NCI-H187 (cell line): ENCODE data around the gene NPR3.
"Not testable (repeated sequence)": the region's sequence is repeated elsewhere in the genome, so short reads cannot be mapped to it uniquely, and the experiment has no call there.

ENCODE experiments used
- DNase-seq, 2 experiments: peaks; one replicate each; lab custom pipeline; 2025; lab: John Stamatoyannopoulos, UW

NPR3 gene

DNA sequence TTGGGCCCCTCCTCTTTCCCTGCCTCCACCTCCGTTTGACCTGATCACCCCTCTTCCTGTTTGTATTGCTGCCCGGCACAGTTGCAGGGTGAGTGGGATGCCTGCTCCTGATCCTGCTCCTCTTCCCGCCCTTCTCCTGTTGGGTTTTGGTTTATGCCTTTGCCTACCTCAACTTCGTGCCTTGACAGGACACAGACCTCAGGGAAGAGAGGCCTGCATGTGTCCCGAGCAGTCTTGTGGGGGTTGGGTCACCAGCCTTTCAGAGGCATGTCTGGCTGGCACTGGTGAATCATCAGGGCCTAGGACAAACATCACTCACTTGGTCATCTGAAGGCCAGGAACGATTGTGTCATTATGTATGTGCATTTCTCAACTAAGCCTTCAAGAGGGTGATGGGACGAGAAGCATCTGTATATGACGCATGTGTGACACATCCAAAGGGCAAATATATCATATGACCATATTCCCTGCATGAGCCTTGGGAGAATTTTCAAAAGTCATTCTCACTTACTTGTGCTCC, 56.9 kb downstream of the NPR3 start:
- DNase-seq: no peak

DNA sequence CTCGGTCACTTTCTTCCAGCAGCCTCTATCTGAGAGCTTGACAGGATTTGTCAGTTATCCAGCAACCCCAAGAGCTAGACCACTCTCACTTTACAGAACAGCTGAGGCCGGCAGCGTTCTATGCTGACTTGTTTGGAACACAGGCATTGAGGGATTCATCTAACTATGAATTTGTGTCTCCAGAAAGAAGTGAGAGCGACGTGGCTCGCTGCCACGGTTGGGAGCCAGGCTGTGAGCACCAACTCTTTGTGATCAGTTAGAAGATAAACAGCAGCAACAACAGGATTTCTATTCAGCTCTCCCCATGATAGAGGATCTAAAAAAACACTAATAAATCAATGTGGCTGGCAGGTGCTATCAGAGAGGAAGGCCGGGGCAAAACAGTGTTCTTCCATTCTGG, 58.6 kb downstream of the NPR3 start:
- no peak for DNase-seq

DNA sequence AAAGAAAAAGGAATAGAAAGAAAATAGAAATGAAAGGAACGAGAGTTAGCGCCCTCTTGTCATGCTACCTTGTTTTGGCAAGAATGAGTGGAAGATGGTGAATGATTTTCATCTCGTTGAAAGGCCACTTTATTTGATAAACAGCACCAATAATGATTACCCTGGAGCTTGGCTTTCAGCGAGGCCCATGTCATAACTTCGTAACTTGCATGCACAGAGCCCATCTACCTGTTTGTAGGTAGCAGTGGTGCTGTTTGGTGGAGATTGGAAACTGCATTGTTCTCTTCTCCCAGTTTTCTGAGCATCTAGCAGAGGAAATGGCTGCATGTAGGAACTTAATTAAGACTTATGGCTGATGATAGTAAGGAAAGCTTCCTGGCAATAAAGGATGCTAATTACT, 59.3 kb downstream of the NPR3 start:
- no peak for DNase-seq

DNA sequence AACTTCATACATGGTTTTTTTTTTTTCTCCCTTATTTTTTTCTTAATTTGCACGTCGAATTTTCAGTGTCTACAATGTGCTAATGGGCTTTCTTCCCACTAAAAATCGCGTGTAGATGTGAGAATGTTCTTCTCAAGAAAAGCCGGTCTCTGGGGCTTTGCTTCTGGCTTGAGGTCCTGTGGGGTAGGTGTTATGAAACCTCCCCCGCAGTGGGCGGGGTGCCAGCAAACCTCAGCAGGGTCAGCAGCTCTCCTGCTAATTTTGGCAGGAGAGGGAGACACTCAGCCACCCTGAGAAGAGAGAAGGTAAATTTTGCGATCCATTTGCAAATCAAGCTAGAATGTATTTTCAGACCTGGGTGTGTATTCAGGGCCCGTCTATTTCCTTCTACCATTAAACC, 59.9 kb downstream of the NPR3 start:
- DNase-seq: no peak

DNA sequence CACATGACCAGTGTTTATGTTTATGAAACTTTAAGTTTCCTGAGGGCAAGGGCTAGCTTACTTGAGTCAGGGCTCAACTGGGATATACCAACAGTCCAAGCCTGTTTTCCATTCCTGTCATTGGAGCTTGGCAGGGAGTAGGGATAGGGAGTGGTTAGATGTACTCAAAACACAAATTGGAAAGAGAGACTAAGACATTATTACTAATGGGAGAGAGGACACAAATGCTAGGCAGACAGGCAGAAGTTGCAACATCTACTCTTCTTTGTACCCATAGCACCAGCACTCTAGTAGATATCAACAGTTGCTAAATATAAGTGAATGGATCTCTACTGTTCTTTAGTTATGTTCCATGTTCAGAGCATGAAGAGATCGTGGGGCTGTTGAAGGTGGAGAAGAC, 62.8 kb downstream of the NPR3 start:
- no peak for DNase-seq

DNA sequence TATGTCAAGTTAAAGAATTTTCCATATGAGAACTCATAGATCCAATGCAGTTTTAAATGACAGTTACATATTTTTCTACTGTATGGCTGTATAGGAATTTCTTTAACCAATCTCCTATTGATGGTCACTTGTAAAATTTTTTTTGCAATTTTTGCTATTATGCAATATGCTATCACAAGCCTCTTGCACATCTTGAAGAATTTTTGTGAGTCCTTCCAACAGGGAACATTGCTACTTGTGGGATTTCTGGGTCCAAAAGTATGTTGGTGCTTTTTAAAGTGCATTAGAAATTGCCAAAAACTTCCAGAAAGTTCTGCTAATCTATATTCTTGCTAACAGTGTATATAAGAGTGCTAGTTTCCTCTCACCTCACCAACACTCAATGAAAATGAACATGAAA, 65.1 kb downstream of the NPR3 start:
- DNase-seq: no peak

DNA sequence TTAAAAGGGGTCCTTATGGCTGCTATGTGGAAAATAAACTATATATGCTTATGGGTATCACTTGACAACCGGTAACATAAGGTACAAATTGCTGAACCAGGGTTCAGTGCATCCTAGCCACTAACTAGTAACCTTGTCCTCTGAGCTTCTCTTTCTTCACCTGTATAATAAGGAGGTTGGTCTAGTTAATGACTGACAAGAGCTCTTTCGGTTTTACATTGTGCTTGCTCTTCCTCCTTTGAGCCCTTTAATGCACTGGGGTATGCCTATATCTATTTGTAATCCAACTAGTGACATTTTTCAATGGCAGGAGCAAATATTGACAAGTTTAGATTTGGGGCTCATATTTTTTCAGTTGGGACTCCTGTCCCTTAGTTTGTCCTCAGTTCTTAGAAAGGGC, 66.1 kb downstream of the NPR3 start:
- DNase-seq: no peak

DNA sequence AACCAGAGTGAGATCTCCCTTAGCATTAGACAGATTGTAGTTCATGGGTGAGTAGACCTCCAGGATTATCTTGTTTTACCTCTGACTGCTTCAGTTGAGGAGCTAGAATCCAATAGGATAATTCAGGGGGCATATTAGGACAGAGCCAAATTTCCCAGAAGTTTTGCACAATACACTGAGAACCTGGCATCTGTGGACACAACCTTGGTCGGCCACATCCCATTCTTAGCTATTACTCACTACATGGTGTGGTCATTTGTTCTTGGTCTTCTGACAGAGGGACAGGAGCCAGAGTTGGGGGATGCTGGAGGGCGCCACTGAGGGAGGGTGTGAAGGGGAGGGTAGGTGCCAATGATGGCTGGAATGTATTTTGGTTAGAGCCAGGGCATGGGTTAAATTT, 66.6 kb downstream of the NPR3 start:
- DNase-seq: no peak

DNA sequence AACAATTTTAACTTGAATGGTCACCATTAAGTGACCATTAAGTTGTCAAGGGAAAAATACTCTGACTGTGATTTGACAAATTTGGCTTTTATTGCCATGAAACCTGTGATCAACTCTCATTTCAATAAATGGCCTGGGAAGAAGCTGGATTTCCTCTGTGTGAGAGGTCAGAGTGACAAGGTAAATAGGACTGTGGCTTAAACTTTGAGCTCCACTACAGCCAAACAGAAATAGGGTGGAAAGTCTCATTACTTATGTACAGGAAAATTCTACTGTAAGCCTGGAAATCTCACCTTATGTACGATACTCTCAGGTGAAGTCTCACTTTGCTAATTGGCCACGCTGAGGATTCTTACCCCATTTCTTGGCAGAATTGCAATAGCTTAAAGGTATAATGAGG, 67.3 kb downstream of the NPR3 start:
- DNase-seq: no peak

DNA sequence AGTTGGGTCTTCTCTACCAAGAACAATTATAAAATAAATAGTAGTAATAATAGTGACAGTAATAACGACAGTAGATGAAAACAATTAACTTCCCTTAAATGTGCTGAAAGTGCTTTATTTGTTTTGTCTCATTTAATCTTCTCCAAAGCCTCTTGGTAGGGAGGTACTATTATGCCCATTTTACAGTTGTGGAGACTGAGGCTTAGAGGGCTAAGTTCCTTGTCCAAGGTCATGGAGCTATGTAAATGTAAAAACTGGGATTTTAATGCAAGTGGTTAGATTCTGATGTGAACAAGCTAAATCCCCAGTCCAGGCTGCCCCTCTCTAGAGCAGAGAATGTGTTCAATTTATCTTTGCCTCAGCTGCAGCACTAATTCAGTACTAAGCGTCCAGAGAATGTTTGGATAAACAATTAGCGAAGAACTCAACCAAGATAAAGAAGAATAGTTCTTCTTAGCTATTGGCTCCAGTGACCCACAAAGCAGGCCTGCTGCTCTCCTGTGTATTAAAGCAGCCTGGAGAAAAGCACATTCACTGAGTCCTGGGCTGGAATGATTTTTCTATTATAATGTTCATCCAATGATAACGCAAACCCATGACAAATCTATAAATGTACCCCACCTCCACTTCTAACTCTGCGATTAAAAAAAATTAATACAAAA, 68.8 kb downstream of the NPR3 start:
- DNase-seq: no peak

DNA sequence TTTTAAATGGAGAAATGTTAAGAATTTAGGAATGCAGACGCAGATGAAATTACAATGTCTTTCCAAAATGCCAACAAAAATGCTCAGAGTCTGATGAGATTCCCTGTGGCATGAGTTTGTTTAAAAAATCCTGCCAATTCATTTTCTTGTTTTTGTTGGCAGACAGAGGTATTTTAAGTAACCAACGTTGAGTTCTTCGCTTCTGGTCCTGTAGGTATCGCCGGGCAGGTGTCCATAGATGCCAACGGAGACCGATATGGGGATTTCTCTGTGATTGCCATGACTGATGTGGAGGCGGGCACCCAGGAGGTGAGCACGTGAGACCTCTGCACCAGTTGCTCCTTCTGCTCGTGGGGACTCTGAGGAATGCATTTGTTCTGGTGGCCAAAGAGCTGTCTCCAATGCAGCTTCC, 69.4 kb downstream of the NPR3 start:
- DNase-seq: no peak

DNA sequence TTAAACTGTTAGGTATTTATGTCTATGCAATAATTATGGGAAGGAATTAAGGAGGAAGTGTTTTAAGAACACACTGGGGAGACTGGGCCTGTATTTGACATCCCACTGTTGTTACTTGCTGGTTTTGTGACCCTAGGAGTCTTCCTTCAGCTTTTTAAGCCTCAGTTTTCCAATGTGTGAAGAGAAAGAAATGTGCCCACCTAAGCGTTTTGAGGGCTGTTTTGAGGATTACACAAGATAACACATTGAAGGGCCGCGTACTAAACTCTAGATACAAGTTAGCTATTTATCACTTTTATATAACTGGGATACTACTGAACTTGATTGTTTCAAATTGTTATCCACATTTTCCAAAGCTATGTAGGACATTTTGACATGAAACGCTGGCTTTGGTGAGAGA, 72.5 kb downstream of the NPR3 start:
- DNase-seq: no peak

DNA sequence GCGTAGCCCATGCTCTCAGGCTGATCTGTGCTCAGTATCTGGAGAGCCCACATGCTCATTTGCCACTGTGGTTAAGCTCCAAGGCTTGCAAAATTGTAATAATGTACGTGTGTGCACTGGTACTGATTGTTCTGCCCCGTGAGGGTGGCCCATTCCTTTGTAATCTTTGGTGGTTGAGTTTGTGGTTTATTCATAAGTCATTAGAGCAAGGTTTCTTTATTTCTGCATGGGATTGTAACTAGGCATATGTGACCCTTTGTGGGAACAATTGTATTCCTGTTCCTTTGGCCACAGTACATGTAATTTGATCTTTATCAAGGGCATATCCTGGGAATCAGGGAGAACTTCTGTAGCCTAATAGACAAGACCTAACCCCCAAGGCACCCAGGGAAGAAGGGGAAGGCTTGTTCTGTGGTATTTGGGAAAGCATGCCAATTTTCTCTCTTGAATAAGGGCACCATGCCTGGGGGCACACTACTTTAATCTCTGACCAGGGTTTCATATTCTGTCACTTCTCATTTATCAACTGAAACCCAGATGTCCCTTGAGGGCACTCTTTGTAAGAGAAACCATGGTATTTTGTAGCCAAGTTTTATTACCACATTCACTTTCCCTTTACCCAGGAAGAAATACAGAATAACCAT, 74.6 kb downstream of the NPR3 start:
- DNase-seq: no peak

DNA sequence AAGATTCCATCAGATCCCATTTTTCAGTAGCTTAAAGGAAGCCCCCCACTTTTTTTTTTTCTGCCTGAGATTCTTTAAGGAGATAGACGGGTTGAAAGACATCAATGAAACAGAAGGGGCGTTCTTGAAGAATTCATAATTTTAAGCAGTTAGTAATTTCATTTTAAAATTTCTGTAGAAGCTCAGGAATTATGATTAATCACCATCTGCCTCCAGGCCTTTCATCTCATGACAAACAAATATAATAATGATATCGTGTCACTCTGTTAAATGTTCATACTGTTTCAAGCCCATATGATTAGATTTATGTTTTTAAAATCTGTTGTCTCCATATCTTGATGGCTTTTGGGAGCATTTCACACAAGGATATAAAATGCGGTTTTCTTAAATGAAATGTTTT, 75.2 kb downstream of the NPR3 start:
- DNase-seq: no peak

DNA sequence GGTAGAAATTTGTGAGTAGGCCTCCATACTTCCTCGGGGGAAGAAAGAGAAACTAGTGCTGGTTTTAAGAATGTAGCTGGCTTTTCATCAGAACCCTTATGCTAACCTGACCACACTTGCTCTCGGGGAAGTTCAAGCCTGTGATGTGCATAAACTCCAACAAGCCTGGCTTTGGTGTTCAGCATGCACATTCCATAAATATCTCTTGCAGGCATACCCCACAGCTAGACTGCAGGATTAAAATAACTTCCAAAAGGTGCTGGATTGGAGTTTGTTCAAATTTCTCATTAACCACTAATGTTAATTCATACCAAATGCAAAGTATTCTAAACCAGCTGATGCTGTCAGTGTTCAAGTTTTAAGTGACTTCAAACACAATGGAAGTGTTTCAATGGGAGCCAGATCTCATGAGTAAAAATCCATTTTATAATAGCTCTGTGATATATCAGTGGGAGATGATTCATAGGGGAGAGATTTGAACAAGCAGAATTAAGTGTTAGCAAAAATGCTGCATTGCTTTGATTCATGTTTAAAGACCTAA, 79.4 kb downstream of the NPR3 start:
- no peak for DNase-seq

DNA sequence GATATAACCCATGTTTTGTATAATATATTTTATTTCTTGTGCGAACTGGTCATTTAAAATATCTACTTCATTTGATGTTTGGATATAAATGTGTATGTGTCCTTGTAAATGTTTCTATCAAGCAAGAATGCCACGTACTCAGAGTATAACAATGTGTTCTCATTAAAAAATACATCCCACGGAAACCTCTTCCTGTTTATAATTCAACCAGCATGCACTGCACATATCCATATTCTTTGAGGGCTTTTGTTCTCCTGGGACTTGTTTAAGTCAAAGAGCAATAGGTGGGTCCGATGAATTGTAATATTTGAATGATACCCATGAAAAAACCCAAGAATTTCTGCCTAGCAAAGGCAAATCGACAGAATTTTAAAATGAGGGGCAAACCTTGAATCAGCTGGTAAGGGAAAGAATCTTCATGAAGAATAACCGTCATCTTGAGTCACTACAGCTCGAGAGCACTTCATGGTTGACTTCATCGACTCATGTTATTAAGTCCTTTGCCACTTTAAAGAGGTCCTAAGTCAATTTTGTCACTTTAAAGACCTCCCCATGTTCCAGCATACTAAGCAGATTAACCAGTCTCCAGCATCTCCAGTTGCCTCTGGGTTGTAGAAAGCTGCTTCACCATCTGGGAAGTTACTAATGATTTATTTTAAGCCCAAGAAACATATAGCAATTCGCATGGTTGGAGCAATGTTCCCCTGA, 80.6 kb downstream of the NPR3 start:
- DNase-seq: no peak

DNA sequence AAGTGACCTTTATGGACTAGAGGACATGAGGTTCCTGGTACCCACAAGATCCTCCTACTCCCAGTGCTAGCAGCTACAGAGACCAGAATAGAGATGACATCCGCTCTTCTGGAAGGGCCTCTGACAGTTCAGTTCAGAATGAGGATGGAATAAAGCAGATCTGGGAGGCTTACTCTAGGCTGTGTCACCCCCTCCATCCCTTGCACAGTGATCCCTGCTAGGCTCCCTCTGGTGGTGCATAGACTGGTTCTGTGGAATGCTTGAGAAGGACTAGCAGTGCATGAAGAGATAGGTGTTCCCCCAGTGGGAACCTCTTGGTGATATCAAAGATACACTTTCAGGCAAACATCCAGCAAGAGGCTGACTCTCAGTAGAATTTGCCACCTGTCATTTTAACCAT, 83.0 kb downstream of the NPR3 start:
- no peak for DNase-seq

DNA sequence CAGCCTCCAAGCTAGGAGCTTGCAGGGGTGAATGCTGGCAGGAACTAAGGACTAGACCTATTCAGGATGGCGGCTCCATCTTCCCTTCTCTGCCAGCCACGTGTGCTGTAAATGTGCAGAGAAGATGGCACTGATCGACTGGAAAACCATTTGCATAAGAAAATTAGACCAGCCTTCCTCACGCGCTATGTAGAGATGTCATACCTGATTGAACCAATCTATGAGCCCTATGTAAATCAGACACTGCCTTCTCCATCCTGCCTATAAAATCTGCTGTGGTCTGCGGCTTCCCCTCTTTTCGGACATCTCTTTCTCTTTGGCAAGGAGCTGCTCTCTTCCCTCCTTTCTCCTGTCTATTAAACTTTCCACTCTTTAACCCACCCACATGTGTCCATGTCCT, 91.6 kb downstream of the NPR3 start:
- no peak for DNase-seq

DNA sequence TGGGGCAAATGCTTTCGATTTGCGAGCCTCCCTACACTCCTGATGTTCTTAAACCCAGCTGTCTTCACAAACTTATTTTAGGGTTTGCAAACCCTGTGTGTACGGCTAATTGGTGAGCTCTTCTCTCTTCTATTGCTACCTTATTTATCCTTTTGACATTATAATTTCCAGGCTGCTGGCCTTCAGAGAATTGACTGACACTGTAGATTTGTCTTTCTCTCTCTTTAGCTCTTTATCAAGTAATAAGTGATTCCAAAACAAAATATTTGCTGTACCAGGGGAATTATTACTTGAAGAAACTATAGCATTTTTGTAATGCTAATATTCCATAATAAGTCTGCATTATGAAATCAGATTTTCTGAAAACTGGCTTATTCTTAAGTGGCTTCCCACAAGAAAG, 92.5 kb downstream of the NPR3 start:
- no peak for DNase-seq

DNA sequence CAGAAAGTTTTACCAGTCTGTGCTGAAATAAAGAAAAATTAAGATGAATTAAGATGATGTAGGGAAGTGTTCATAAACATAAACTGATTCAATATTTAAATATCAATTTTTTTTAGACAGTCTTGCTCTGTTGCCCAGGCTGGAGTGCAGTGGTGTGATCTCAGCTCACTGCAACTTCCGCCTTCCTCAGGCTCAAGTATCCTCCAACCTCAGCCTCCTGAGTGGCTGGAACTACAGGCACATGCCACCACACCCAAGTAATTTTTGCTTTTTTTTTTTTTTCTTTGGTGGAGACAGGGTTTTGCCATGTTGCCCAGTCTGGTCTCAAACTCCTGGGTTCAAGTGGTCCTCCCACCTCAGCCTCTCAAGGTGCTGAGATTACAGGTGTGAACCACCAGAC, 94.3 kb downstream of the NPR3 start:
- not testable (repeated sequence) for DNase-seq

DNA sequence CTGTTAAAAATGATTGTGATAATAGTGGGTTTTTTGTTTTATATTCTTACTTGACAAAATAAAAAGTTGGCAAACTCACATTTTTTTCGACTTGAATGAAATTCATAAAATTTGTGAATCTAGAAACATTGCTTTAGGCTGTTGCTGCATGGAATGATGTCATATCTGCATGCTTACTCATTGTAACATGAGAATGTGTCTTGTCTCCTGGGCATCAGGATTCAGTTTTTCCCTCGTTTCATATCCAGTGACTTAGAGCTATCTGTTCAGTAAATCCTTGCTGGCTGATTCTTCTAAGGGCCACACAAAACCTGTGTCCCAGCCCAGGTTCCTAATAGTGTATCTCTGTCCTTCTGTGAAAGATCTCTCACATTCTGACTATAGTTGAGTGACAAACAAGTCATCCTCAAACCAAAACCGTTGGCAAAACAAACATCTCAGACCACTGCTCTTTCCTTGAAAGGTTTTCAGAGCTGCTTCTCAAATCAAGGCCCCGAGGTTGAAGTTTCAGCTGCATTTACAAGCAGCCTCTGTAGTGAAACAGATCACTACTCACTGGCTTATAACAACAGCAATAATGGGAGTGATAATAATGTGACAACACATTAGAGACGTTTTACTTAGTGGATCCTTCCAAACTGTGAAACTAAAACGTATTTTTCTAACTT, 95.0 kb downstream of the NPR3 start:
- DNase-seq: no peak

DNA sequence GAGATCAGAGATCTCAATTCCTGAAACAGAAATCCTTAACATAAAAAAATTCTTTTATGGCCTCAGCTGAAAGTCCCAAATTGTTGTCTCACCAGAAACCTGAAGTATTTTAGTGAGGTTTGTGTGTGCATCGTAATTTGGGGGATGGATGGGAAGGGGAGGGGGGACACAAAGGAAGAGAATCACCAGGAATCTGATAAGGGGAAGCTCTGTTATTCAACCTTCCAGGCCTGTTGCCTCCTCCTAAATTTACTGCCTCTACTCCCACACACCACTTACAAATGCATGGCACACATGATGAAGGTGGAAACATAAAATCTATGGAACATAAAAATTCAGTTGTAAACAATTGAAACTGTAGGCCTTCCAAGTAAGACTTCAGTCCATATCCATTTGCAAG, 97.7 kb downstream of the NPR3 start:
- DNase-seq: no peak

DNA sequence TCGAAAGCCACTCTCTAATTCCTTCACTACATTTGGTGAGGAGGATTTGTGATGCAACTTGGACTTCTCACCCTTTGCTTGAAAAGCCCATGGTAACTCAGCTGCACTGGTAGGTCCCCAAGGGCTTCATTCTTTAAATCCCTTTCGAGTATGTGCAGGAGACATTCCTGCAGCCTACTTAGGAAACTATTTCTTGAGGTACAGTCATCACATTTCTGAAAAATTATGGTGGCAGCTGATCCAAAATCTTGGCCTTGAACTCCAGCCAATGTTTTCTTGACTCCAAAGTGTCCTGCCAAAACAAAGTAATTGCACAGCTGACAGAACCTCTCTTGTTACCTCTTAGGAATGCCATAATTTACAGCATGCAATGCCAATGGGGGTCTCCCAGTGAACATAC, 99.7 kb downstream of the NPR3 start:
- DNase-seq: no peak
